Activated CD8-positive, alpha-beta memory T cell treated with anti-CD3 and anti-CD28 coated beads, Interleukin-2, amount 50 U/mL, for 48 hours (primary cell): Measurements from ENCODE around the gene FOXK2.

ENCODE experiments used
- DNase-seq: peaks from one replicate; pipeline ENCODE4 v3.0.0-alpha.2; 2020

Gene FOXK2

DNA sequence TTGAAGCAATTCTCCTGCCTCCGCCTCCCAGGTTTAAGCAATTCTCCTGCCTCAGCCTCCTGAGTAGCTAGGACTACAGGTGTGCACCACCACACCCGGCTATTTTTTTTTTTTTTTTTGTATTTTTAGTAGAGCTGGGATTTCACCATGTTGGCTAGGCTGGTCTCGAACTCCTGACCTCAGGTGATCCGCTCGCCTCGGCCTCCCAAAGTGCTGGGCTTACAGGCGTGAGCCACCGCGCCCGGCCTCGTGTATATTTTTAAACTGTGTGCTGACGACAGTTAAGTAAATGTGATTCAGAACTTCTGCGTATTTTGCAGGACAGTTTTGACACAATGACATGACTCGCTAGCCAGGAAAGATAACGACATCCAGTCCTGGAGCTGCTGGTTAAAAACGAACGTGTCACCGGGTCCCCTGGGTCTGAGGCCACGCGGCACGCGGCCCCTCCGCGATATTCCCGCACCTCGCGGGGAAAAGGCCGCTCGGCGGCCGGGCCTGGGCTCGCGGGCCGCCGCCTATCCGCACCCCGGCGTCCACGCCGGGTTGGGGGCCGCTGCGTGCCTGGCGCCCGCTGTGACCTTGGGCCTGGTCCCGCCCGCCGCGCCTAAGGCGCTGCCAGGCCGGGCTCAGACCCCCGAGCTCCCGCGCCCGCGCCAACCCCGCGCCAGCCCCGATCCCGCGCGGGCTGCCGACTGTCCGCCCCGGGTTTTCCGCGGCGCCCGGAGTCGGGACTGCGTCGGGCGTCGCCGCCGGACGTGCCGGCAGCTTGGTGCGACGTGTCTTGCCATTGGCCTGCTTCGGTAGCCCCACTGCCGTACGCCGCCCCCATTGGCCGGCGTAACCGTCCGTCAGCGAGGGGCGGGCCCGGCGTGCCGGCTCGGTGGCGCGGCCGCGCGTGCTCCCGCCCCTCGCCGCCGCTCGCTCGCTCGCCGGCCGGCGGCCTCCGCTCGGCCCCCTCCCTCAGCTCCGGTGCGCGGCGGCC lies at the start of gene FOXK2:
Gene FOXK2, plus strand, starts transcription at position 907 of the 985 bp plus-strand sequence. CDS start 157 bp downstream, outside the sequence.
- DNase-seq, result peak; percentile 98

- no peak for DNase-seq
These were observed 49.5 kb upstream of the FOXK2 start for GRCh38 chr17:82470065-82470464.

DNA sequence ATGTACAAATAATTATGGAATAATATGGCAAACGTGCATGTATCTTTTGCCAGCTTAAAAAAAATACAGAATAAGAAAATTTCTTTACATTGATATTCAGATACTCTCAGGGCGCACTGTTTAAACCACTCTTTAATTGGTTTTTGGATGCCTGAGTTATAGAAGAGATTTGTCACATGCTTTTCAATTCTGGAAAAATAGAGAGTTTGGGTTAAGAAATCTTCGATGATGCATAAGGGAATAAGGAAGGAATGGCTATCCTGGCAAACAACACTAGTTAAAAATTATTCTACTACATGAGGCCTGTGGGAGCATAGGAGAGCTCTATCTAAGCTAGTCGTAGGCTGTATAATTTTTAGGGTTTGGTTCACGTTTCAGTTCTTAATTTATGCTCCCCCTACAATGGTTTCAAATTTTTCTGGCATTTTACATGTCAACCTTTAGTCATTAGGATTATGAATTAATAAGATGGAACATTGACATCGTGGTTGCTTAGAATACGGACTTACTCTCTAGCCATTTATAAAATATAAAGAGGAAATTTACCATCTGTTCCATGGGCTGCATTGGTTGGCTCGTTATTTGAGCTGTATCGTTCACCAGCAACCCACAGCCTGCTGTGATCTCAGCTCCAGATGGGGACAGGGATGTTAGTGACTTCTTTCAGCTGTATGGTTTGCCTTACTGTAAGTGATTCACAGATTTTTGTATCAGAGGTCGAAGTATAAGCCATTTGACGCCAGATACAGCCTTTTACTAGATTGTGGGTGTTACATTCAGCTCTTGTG lies 45.1 kb upstream of the FOXK2 start:
- DNase-seq, result no peak

GRCh38 chr17:82475458-82475857 lies 44.1 kb upstream of the FOXK2 start:
- no peak for DNase-seq

- DNase-seq, result no peak
These were observed 41.6 kb upstream of the FOXK2 start for GRCh38 chr17:82477934-82478333.

GRCh38 chr17:82479602-82480001 lies 39.9 kb upstream of the FOXK2 start:
- DNase-seq, result no peak

- DNase-seq, result no peak
These were observed 39.2 kb upstream of the FOXK2 start for GRCh38 chr17:82480318-82480717.

DNA sequence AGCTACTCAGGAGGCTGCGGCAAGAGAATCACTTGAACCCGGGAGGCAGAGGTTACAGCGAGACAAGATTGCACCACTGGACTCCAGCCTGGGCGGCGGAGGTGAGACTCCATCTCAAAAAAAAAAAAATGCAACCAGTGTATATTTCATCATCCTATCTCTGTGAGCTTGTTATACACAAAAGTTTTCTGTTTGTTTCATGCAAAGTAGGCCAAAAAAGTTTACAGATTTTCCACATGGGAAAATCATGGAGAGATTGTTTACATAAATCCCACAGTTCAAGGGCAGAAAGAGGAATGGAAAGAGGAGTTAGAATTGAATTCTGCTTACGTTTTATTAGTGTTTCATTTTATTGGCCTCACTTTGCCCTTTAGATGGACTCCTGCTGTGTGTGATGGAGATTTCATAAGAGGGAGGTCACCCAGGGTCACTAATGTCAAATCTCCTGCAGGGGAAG lies 36.3 kb upstream of the FOXK2 start:
- no peak for DNase-seq

GRCh38 chr17:82483836-82484235 lies 35.7 kb upstream of the FOXK2 start:
- DNase-seq, result no peak

- no peak for DNase-seq
These were observed 33.1 kb upstream of the FOXK2 start for GRCh38 chr17:82486231-82487094.

GRCh38 chr17:82487910-82488309 lies 31.6 kb upstream of the FOXK2 start:
- no peak for DNase-seq

GRCh38 chr17:82489117-82489516 lies 30.4 kb upstream of the FOXK2 start:
- DNase-seq, result no peak

DNA sequence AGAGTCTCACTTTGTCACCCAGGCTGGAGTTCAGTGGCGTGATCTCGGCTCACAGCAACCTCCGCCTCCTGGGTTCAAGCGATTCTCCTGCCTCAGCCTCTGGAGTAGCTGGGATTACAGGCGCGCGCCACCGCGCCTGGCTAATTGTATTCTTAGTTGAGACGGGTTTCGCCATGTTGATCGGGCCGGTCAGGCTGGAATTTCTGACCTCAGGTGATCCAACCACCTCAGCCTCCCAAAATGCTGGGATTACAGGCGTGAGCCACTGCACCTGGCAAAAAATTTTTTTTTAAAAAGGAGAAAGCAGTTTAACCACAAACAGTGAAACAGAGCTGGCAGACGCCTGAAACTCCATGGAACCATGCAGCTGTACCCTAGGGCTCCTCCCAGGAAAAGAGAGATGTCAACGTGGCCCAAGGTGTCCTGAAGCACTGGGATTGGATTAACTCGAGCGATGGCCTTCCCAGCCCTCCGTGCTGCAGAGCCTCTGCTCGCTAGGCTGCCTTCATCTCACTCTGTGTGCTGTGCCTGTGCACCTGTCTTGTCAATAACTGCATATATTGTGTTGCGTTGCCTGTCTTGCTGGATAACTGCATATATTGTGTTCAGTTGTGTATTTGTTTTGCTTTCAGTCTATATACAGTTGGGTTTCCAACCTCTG lies 29.6 kb upstream of the FOXK2 start:
- no peak for DNase-seq

DNA sequence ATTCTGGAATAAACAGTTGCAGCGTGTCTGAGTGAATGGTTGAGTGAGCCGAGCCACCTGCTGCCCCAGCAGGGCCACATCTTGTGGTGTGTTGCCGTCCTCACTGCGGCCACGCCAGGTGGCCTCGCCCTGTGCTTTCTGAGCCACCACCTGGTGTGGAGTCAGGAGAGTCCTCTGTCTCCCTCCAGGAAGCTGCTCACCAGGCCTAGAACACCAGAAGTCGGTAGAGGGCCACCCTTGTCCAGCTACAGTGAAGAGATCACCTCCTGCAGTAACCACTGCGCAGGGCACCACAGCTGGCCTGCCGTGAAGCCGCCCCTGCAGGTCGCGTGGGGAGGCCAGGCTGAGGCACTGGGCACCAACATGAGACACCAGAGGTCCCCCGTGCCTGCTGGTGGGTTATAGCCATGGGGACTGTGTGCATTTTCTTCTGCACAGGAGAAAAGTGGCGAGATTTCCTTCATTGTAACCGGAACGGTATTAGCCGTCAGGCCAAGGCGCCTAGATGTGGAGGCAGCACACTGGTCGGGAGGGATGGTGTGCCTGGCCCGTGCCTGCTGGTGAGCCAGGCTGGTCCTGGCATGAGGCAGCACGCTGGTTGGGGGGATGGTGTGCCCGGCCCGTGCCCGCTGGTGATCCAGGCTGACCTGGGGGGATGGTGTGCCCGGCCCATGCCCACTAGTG lies 28.9 kb upstream of the FOXK2 start:
- no peak for DNase-seq

GRCh38 chr17:82491196-82491530 lies 28.4 kb upstream of the FOXK2 start:
- no peak for DNase-seq

GRCh38 chr17:82491533-82491932 lies 28.0 kb upstream of the FOXK2 start:
- DNase-seq, result no peak

- no peak for DNase-seq
These were observed 26.8 kb upstream of the FOXK2 start for GRCh38 chr17:82492643-82493225.

GRCh38 chr17:82493226-82493781 lies 26.2 kb upstream of the FOXK2 start:
- DNase-seq, result no peak

DNA sequence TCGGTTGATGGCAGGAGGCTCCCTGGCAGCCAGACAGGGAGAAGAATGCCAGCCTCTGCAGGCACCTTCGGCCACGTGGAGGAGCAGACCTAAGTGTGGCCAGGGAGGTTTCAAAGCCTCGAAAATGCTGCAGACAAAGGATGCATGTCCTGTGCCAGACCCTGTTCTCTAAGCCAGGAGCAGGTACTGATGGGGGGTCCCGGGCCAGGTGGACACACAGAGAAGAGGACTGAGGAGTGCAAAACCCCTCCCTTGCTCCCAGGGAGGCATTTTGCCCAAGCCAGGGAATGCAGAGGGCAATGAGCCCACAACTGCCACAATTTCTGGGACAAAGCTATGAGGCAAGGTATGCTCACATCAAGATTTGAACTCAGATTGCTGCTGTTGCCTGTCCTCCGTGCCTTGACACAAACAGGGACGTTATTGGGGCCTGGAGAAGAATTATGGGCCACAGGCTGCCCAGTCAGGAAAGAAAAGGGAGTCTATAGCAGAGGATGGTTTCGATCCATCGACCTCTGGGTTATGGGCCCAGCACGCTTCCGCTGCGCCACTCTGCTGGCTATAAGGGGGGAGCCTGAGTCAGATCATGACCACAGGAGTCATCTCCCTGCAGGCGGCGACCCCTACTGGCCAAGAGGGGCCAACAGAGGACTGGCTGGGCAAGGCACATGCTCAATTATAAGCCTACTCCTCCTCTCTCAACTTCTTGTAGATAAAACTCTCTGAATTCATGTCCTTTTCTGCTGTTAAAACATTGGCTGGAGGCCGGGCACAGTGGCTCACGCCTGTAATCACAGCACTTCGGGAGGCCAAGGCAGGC lies 25.1 kb upstream of the FOXK2 start:
- peak; percentile 99 for DNase-seq
